Cerebellar cortex (tissue), 1 donor: Measurements from ENCODE around the gene TMEM53.

Experiments
- DNase-seq: peaks from one replicate; pipeline ENCODE4 v3.0.0-alpha.2; 2015; ENCODE audit warnings: low spot score

The TMEM53 gene

DNA sequence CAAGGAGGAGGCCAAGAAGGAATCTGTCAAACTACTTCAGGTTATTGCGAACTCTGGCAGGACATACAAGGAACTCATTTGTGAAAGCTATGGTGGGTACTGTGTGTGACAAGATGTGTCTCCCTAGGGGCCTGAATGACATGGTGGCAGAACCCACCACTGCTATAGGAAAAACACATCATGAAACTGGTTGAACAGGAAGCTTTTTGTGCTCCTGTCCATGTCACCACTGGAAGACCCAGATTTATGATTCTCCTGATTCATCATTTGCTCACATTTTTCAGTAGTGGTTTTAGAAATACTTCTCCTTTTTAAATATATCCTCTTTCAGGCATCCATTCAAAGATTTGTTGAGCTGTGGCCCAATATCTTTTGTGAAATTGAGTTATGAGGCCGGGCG, 23.9 kb upstream of the TMEM53 start:
- DNase-seq = no peak

DNA sequence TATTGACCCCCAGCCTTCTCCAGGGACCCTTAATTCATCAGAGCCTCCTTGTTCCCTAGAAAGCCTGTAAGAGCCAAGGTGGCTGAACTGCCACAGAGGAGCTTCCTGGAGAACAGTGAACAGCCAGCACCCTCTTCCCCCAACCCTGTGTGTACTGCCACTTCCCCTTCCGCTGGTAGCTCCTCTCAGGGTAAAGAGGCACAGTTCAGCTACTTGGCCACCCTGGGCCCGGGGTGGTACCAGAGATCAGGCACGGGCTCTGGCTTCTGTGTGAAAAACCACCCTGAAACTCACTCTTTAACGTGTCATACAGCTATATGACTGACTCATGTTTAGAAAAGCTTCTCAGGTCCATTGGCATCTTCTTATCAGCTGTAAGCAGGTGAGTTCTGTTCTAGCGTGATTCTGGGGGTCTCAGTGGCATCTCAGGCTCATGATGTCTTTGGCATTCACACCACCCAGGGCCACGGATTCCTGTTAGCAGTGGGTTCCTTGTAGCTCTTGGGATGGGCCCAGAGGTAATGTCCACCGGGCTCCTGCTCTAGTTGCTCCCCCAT, 22.6 kb upstream of the TMEM53 start:
- DNase-seq = no peak

DNA sequence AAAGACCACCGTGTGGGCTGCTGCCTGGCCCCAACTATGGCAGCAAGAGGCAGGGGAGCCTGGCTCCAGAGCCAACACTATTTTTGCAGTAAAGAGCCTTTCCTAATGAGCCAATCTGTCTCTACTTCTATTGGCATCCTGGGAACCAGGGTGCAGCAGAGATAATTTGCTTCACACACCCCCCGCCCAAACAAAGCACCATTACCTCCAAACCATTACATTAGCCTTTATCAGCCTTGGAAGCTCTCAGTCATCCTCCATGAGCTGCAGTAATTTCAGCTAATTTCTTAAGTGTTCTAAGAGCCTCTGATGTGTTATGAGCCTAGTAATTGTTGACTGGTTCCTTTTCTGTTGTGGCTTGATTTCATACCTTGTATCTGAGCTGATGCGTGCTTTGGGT, 21.8 kb upstream of the TMEM53 start:
- no peak for DNase-seq

DNA sequence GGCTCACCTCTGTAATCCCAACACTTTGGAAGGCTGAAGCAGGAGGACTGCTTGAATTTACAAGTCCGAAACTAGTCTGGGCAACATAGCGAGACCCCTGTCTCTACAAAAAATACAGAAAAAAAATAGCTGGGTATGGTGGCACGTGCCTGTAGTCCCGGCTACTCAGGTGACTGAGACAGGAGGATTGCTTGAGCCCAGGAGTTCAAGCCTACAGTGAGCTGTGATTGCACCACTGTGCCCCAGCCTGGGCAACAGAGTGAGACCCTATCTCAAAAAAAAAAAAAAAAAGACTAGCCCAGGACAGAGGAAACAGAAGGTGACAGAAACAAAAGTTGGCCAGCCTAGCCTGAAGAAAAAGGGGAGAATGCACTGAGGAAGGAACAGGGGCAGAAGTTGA, 21.4 kb upstream of the TMEM53 start:
- no peak for DNase-seq

DNA sequence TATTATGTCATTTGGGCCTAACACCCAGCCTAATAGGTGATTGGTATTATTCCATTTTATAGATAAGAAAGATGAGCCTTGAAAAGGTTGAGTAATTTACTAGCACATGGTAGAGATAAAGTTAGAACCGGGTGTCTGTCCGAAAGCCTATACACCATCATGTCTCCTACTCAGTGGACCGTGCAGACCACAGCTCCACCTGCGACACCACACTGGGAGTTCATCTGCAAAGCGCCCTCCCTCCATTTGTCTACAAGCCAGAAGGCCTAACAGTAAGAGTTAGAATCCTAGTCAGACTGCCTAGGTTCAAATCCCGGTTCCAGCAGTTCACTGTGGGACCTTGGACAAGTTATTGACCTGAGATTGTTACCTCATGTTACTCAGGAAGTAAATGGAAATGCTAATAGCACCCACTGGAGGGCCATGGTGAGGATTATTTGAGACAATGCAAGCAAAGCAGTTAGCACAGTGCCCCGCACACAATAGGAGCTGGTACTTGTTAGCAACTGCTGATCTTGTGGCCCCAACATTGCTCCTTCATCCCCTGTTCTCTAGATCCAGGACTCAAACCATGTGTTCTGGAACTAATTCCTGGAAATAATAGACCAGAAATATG, 20.7 kb upstream of the TMEM53 start:
- DNase-seq = no peak

DNA sequence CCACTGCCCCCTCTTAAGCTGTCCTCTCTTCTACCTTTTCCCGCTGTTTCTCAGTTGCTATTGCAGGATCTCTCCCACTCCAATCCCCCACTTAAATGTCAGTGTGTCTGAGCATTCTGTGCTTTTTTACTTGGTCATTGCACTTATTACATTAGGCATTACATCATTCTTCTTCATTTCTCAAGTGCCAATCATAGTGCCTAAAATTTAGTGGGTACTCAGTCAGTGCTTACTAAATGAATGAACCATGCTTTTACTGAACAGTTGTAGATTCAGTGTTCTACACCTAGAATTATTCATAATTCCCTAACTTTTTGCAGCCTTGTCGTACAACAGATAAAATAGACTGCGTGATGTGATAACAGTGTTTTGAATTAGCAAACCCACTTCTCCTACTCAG, 19.6 kb upstream of the TMEM53 start:
- no peak for DNase-seq

DNA sequence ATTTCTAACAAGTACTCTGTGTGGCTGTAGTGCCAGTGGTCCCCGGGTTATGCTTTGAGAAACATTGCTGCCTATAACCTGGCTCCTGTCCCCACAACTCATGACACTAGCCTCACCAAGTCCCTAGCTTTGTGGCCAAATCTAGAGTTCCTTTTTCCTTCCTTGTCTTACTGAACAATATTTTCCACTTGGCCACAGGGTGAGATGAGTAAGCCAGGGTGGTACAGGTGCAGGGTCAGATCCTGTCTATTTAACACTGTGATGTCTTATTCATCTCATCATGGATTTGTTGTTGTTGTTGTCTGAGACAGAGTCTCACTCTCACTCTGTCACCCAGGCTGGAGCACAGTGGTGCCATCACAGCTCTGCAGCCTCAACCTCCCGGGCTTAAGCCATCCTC, 18.9 kb upstream of the TMEM53 start:
- DNase-seq = no peak

DNA sequence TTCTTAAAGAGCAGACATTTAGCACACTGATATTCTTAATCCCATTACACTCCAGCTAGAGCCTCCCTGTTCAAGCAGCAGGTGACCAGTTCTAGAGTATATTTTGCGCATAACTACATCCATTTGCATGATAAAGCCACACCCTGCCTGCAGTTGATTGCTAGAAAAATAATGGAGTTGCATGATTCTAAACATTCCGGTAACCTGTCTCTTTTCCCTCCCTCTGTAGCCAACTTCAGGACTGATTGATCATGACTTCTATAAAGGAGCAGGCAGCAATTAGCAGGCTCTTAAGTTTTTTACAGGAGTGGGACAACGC, 15.1 kb upstream of the TMEM53 start:
- DNase-seq = no peak

DNA sequence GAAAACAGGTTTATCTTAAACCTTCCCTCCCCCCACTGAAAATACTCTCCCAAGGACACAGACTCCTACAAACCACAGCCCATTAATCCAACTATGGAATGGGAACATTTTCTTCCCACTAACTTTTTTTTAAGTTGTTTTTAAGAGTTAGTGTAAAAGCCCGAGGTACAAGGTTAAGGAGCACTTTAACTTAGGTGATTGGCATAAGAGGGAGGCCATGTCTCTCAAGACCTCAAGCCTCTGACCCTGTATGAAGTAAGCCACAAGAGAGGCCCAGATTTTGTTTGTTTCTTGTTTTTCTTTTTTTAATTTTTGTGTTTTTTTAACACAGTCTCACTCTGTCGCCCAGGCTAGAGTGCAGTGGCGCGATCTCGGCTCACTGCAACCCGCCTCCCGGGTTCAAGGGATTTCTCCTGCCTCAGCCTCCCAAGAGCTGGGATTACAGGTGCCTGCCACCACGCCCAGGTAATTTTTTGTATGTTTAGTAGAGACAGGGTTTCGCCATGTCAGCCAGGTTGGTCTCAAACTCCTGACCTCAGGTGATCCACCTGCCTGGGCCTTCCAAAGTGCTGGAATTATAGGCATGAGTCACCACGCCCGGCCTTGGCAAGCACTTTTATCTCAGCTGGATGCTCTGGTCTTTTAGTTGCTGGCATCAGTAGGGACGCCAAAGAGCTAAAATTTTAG, 14.6 kb upstream of the TMEM53 start:
- no peak for DNase-seq

DNA sequence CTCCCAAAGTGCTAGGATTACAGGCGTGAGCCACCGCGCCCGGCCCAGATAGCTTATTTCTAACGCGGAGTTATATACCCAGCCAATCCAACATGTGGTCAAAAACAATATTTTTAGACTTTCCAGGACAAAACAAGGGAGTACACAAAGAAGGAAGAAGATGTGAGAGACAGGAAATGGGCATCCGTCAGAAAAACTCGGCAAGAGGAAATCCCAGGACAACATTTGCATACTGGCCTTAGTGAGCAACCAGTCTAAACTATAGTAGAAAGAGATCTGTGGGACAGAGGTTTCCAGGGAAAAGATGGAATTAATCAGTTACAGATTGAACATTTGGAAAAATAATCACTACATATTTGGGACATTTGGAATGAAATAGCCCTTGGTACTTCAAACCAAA, 11.6 kb upstream of the TMEM53 start:
- no peak for DNase-seq

DNA sequence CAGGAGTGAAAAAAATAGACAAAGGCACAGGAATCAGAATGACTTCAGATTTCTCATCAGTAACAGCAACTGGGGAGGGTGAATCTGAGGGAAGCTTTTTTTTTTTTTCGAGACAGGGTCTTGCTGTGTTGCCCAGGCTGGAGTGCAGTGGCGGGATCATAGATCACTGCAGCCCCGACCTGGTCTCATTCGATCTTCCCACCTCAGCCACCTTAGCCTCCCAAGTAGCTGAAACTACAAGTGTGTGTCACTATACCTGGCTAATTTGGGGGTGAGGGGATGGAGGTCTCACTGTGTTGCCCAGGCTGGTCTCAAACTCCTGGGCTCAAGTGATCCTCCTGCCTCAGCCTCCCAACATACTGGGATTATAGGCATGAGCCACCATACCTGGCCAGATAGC, 10.9 kb upstream of the TMEM53 start:
- DNase-seq = no peak

DNA sequence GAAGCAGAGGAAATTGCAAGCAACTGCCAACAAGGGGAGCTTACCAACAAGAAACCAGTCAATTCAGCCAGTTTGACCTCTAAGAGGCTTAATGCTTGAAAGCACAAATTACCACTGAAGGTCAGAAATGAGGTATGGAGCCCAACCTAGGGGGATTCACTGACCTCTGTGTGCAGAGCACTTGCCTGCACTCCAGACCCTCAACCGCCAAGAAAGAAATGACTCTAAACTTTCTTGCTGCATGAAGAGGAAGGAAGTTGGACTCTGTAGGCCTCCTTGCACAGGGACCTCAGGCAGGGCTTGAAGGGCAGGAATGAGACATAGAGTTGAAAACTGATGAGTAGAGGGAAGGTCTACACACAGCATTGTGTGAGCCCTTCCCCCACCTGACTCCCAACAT, 10.2 kb upstream of the TMEM53 start:
- DNase-seq = no peak

DNA sequence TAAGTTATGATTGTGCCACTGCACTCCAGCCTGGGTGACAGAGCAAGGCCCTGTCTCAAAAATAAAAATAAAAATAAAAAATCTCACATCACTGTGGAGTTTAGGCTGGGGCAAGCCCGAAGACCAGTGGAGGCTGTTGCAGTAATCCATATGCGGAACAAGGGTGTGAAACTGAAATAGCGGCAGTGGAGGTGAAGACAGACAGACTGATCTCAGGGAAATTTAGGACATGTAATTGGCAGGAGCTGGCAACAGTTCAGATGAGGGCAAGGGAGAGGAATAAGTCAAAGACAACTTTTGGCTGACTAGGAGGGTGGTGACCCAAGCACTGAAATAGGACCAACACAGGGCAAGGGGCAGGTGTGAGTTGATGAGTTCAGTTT, 8.6 kb upstream of the TMEM53 start:
- no peak for DNase-seq

DNA sequence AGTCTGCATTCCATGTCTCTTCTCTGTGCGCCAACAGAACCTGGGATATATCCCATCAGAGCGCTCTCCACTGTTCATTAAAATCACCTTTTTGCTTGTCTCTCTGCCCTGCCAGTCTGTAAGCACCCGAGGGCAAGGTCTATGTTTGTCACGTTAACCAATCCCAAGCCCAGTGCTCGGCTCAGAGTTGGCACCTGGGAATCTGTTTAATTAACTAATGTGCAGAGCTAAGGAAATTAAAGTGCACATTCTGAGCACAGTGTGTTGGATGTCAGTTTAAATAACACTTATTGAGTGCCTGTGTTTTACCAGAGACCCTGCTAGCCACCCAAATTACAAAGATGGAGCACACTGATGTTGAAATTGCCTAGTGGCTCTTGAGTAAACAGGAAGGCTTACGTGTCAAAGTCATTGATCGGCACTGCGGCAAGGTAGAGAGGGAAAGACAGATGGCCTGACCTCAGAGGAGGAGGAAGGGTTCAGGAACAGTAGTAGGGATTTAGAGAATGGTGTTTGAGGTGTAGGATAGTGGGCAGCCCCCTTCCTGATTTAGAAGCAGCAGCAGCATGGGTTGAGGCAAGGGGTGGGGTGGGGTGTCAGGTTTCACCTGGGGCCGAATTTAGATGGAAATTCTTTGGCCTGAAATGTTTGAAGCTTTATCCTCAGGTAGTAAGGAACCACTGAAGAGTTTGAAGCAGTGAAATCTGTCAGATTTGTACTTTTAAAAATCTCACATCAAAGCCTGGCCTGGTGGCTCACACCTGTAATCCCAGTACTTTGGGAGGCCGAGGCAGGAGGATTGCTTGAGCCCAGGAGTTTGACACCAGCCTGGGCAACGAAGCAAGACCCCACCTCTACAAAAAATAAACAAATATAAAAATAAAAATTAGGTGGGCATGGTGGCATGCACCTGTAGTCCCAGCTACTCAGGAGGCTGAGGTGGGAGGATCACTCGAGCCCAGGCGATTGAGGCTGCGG, 7.9 kb upstream of the TMEM53 start:
- DNase-seq = no peak

DNA sequence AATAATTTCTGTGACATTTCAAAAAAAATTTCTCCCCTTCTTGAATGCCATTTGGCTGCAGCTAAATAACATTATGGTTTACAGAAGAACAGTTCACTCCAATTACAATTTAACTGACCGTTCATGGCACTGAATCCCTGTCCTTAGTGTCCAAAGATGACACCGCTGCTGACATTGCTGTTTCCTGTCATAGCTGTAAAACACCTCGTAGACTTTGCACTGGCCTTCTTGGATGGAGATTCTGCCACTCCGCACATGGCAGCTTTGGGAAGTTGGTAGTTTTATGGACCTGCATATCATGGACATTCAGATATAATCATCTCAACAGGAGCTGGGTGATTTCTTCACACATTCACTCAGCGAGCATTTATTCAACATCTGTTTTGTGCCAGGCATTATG, 5.2 kb upstream of the TMEM53 start:
- DNase-seq = no peak

DNA sequence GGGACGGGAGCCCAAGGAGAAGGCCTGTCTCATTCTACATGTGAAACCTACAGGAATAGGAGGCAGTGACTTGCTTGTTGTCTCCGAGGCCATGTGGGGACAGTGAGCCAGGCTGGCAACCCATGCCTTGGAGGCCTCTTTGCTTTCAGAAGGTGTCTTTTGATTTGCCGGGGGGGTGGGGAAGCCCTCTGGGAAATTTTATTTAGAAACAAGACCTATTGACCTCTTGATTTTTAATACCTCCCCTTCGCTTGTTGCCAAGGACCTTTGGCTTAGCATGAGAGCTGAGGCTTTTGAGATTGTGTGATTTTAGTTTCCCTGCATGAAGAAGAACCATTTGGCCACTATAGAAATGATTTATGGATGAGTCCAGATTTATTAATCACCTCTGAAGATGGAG, 4.3 kb upstream of the TMEM53 start:
- DNase-seq = no peak

DNA sequence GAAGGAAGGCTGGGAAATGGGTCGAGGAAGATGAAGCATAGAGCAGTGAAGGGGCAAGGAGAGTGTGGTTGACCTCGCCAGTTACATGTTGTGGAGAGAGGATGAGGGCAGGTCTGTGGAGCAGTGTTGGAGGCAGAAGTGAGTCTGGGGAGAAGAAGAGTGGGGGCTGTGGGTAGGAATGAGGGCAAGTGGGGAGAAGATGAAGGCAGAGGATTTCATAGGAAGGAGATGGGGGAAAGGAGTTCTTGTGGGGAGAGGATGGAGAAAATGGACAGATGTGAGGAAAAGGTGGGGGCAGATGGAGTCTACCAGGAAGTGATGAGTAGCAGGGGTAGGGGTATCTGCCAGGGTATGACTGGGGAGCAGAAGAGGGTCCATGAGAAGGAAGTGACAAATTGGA, 3.8 kb upstream of the TMEM53 start:
- DNase-seq = no peak

DNA sequence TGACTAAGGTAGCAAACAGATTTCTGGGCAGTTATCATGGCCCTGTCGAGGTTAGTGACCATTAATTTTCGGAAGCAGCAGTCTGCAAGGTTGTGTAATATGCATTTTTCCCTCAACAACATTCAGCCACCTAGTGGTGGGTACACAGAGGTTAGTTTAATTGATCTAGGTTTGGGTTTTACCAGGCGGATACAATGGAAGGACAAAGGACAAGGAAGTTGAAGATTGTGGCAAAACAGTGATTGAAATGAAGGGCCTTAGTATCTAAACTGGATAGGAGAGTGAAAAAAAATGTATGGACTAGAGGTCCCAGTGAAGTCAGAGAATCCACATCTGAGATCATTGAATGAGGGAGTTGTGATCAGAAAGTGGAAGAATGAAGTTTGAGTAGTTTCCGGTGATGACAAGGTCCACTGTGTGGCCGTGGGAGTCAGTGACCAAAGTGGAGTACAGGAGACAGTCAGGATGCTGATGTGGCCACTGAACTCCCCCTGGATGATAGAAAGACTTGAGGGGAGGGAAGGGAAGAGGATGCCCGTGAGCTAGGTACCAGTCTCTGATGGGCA, 3.0 kb upstream of the TMEM53 start:
- no peak for DNase-seq

DNA sequence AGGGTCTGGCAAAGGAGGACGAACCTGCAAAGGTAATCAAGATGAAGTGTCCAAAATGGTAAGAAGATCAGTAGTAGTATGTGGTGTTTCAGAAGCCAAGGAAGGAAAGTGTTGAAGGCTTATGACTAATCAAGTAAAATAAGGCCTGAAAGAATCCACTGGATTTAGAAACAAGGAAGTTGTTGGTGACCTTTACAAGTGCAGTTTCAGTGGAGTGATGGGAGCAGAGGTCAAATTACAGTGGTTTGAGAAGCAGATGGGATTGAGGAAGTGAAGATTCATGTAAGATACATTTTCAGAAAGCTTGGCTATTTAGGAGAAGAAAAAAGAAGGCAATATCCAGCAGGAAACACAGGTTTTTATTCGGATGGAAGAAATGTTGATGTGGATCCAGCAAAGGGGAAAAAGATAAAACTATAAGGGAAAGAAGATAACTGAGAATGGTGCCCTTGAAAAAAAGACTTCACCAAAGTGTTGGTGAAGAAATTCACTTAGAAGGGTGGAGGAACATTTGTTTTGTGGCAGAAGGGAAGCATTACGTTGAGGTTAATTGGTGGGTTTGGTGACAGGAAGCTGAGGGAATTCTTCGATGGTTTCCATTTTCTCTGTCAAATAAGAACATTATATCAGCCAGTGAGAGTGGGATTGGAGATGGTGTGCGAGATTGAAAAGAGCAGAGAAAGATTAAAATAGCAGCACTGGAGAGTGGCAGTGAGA, 2.4 kb upstream of the TMEM53 start:
- DNase-seq = no peak

DNA sequence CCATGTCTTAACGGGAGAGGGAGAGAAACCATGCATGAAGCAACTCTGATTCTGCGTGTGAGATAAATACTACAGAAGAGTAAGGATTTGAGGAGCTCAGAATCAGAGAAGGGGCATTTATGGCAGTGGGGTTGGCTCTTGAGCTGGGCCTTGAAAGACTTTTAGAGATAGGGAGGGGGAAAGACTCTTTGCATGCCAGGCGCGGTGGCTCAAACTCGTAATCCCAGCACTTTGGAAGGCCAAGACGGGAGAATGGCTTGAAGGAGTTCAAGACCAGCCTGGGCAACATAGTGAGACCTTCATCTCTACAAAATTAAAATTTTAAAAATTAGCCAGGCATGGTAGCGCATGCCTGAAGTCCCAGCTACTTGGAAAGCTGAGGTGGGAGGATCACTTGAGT, 905 bp upstream of the TMEM53 start:
- DNase-seq = no peak

DNA sequence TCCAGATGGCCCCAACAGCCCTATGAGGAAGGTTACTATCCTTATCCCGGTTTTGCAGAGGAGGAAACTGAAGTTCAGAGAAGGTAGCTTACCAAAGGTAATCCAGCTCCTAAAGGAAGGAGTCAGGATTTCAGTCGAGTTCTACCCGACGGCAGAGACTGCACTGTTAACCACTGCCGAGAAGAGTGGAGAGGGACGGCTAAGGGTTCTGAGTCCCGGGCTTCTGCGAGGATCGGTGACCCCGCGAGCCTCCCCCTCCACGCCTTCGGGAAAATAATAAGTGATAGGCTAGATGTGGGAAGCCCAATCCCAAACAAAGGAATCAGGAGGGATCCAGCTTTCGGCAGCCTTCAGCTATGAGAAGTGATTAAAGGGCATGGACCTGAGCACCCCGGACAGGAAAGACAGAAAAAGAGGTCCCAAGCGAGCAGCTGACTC, 587 bp downstream of the TMEM53 start:
- DNase-seq = no peak
